Kidney tubule cell (primary cell): ENCODE measurements around the gene INTS13.
"Not testable (repeated sequence)": the region's sequence is repeated elsewhere in the genome, so short reads cannot be mapped to it uniquely, and the experiment has no call there.

Source experiments
- DNase-seq: peaks from one replicate; pipeline ENCODE4 v3.0.0-alpha.2; 2018; ENCODE audit warnings: low spot score

INTS13 gene

DNA sequence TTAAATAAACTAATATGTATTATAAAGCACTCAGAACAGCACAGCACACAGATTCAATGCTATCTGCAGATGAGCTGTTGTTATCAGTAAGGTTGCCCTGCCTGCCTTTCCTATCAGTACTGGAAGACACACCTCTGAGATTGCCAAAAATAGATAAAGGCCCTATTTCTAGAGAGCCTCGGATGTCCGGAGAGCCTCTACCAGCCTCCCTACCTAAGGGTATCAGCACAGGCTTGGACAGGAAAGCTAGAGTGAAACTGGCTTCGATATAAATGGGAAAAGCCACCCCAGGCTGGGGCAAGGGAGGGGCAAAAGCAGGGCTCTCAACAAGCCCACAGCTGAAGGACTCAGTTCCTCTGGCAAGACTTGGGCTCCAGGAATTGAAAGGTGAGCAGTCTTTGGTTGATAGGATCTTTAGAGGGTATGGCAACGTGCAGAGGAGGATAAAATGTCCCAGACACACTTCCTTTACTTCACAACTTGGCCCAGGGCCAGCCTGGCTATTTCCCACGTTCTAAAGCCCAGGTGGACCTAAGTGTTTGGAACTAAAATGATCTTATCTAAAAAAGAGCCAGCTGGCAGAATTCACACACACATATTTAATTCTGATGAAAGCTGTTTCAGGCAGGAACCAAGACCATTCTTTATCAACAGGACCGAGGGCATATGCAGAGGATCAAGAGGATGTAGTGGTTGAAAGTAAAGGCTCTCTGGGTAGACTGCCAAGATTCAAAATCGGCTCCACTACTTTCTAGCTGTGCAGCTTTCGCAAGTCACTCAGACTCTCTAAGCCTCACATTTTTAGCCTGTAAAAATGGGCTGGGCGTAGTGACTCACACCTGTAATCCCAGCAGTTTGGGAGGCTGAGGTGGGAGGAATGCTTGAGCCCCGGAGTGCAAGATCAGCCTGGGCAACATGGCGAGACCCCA lies 67.0 kb downstream of the INTS13 start:
- DNase-seq: peak; percentile 22

DNA sequence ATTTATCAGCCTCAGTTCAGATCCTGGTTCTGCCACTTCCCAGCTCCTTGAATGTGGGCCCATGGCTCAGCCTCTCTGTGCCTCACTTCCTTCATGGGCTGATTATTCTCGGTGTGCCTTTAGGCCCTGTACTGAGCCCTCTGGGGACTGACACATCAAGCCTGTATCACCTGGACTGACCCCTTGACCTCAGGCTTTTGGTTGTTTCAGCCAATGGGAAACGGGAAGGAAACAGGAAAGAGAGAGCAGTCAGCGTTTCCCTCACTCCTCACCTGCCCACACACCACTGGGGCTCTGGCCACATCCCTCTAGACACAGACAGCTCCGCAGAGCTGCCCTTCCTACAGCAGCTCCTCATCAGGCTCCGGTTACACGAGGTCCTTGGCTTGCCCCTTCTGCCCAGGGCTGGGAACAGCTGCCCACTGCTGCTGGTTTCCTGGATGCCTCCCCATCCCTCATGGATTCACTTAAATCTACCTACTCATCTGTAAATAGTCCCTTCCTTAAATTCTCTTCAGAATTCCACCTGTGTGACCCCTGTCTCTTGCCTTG lies 67.8 kb downstream of the INTS13 start:
- DNase-seq: no peak

DNA sequence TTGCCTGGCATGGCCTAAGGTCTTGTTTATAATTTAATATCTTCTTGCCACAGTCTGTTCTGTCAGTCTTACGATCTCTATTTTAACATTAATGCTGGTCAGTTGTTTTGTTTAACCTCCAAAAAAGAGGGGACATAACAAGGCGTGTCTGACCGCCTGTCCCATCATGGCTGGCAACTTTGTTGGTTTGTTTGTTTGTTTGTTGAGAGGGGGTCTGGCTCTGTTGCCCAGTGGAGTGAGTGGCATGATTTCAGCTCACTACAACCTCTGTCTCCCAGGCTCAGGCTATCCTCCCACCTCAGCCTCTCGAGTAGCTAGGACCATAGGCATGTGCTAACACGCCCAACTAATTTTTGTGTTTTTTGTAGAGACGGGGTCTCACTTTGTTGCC lies 68.7 kb downstream of the INTS13 start:
- no peak for DNase-seq

DNA sequence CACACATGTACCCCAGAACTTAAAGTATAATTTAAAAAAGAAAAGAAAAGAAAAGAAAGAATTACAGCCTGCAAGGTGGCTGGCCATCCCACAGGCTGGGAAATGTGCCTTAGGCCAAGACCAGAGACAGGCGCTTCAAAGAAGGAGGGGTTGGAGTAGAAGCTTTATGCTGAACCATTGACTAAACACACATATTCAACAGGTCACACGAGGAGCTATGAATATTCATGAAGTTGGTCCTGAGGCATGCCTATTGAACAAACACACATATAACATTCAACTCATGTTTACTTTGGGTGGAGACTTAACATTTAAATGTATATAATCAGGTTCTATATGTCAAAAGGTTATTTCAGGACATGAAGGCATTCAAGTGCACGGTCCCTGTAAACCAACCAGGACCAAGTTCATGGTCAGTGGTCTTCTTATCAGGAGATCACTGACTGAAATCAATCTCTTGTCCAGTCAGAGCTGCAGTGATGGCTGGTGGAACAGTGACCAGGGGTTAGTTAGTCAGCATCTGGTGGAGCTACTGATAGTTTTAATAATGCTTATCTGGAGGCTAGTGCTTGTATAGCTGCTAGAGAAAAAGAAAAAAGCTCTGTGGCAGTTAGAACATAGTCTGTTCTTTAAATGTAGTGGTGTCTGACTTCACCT lies 69.2 kb downstream of the INTS13 start:
- no peak for DNase-seq

DNA sequence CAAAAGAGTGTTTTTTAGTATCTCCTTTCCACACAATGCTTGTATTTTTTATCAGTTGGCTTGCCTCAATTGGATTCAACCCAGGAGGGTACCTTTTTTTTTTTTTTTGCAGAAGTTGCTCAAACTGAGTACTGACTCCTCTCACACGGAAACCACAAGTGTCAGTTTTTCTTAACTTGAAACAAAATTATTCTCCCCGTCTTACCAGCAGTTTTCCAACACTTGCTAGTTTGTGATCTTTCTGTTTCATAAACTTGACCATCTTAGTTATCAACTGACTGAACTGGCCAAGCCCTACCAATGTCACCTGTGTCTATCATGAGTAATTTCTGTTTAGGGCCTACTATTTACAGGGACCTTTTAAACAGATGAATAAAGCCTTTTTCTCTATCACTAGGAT lies 70.7 kb downstream of the INTS13 start:
- no peak for DNase-seq

DNA sequence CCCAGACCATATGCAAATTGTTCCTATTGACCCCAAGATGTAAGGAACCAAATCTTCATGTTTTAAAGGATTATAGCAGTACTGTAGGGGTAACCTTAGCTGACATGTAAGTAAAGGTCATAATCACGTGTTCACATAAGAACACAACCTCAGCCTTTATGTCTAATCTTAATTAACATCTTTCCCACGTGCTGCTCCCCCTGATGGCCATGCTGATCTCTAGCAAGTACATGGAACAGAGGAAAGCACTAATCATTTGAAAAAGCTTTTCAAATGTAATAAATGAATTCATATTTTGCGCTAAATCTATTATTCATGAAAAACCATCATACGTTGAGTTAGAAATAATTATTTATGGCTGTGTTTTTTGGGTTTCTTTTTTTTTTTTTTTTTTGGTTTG lies 74.3 kb downstream of the INTS13 start:
- no peak for DNase-seq

DNA sequence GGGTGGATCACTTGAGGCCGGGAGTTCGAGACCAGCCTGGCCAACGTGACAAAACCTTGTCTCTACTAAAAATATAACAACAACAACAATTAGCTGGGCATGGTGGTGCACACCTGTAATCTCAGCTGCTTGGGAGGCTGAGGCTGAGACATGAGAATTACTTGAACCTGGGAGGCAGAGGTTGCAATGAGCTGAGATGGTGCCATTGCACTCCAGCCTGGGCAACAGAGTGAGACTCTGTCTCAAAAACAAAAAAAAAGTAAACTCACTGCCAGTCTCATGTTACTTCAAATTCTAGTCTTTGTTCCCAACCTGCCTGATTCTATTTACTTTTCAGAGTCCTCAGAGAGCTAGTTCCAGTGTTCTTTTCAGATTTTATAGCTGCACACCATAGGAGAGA lies 75.0 kb downstream of the INTS13 start:
- not testable (repeated sequence) for DNase-seq

DNA sequence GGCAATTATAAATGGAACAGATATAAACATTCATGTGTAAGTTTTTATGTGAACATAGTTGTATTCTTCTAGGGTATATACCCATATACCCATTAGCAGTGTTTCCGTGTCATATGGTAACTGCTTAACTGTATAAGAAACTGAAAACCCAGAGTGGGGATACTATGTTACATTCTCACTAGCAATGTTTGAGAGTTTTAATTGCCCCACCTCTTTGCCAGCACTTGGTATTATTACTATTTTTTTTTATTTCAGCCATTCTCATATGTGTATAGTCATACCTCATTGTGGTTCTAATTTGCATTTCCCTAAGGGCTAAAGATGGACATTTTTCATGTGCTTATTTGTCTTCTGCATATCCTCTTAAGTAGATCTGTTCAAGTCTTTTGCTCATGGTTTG lies 76.1 kb downstream of the INTS13 start:
- DNase-seq: no peak

DNA sequence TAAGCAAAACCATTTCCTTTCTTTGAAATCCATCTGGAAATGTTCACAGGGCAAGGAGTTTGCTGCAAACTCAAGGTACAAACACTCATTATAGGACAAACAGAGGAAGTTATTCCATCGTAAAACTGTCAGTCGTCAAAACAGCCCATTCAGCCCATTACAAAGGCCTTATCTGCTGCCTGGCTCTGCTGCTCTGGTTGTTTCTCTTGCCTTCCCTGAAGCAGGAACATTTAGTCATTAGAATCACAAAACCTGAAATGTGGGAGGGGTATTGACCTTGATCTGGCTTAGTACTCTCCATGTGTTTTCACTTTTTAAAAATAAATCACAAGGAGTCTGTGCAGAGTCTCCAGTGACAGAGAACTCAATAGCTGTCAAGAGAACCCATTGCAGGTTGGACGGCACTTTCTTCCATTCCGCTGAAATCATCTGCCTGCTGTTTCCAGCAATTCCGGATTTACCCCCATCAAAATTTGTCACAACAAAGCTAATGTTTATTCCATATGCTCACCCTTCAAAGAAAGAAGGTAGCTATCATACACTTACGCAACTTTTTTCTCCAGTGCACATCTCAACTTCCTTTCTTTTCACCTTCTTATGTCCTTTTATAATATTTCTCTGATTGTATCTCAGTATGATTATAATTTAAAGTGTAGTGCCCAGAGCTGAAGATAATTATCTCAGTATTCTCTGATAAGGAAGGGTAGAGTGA lies 80.2 kb downstream of the INTS13 start:
- DNase-seq: no peak

DNA sequence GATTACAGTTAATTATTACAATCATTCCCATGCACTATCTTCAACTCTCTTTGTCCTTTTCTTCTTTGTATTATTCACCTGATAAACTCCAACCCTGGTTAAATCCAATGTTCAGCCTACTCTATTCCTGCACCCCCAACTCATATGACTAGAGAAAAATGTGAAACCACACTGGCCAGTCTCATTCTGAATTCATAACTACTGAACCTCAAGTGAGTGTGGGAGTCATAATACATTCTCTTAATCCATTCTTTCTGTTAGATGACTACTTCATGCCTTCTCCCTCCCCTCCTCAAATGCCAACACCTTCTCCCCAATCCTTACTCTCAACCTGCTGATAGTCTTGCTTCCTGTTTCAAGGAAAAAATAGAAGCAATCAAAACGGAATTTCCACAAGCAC lies 82.4 kb downstream of the INTS13 start:
- no peak for DNase-seq
